Nephron (organoid): ENCODE data around the gene ABHD8.

ENCODE experiments used
- H3K27ac Mint-ChIP-seq, 3 experiments: 2 replicates each; pipeline ENCODE4 v1.8.0; 2020; ENCODE audit warnings: mixed read lengths in 3 of 3, mild to moderate bottlenecking in 2 of 3, moderate library complexity in 1 of 3
- H3K27me3 Mint-ChIP-seq: 2 replicates; pipeline ENCODE4 v1.8.0; 2021; ENCODE audit warnings: low read depth, mild to moderate bottlenecking, moderate library complexity, mixed read lengths
- H3K36me3 Mint-ChIP-seq: 2 replicates; pipeline ENCODE4 v1.8.0; 2020; ENCODE audit warnings: low read depth, mixed read lengths
- H3K4me1 Mint-ChIP-seq: 2 replicates; pipeline ENCODE4 v1.8.0; 2020; ENCODE audit warnings: mixed read lengths
- H3K4me3 Mint-ChIP-seq, 3 experiments: 2 replicates each; pipeline ENCODE4 v1.8.0; 2020; ENCODE audit warnings: mild to moderate bottlenecking in 3 of 3, mixed read lengths in 3 of 3, moderate library complexity in 2 of 3
- H3K9me3 Mint-ChIP-seq: 2 replicates; pipeline ENCODE4 v1.8.0; 2020; ENCODE audit warnings: mixed read lengths
- TF ChIP-seq, protein P1 (sequence below), 3 experiments: fragments of 200-600 bp; sonication (generic); IDR thresholded peaks; one replicate each; pipeline ENCODE4 v1.5.0; 2021; ENCODE audit warnings: antibody characterized with exemption in 3 of 3; ENCODE audit not compliant: unreplicated experiment in 3 of 3

ABHD8 gene

DNA sequence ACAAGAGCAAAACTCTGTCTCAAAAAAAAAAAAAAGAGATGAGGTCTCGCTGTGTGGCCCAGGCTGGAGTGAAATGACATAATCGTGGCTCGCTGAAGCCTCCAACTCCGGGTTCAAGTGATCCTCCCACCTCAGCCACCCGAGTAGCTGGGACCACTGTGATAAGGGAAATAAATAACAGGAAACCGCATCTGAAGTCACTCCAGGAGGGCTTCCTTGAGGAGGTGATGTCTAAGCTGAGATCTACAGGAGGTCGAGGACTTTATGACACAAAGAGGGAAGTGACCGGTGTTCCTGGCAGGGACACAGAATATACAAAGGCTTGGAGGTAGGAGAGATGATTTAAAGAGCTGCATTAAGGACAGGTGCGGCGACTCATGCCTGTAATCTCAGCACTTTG lies 48.6 kb downstream of the ABHD8 start:
- Mint-ChIP-seq H3K4me3 (no peak overlapping the region), H3K27me3 (no peaks in the 10 kb centered on the region), H3K9me3 (no peaks in the 10 kb centered on the region), H3K27ac (no peak overlapping the region), H3K4me1 (no peaks in the 10 kb centered on the region), H3K36me3 (no peaks in the 10 kb centered on the region)
- TF ChIP-seq, protein P1, sequence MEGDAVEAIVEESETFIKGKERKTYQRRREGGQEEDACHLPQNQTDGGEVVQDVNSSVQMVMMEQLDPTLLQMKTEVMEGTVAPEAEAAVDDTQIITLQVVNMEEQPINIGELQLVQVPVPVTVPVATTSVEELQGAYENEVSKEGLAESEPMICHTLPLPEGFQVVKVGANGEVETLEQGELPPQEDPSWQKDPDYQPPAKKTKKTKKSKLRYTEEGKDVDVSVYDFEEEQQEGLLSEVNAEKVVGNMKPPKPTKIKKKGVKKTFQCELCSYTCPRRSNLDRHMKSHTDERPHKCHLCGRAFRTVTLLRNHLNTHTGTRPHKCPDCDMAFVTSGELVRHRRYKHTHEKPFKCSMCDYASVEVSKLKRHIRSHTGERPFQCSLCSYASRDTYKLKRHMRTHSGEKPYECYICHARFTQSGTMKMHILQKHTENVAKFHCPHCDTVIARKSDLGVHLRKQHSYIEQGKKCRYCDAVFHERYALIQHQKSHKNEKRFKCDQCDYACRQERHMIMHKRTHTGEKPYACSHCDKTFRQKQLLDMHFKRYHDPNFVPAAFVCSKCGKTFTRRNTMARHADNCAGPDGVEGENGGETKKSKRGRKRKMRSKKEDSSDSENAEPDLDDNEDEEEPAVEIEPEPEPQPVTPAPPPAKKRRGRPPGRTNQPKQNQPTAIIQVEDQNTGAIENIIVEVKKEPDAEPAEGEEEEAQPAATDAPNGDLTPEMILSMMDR (IDR thresholded peaks at IDR 0.05; ENCODE audit: unreplicated experiment in 3 of 3), result no peak

DNA sequence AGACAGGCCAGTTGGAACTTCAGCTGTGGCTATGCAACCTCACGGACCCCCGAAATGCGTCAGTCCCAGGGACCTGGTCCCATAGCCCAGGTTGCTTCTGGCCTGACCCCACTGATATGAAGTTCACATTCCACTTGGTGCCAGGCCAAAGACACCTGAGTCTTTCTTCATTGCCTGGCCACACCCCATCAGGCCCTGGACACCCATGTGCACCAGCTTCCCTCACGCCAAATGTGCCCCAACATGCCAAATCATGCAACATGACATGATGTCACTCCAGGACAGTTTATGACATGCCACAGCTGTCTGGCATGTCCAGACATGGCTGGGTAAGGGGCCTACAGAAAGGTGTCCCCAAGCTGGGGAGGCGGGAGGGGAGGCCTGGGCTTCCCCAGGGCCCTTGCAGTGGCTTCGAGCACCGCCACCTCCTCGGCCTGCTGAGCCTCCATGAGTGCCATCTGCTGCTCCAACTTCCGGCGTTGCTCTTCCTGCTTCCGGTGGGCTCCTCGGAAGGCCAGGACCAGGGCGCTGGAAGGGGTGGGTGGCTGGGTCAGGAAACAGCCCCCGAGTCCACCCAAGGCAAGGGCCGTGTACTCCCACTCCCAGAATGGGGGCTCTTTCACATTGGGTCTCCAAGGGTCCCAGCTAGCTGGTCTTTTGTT lies 53.2 kb downstream of the ABHD8 start:
- H3K4me1 Mint-ChIP-seq, result peaks cover 22% of the 10 kb centered on the region
- H3K27me3 Mint-ChIP-seq, result peaks cover 8% of the 10 kb centered on the region
- peak overlapping the region in 2 of 3 experiments; percentile 80 to 98 for H3K27ac Mint-ChIP-seq
- no peaks in the 10 kb centered on the region for H3K36me3 Mint-ChIP-seq
- TF ChIP-seq, protein P1 (IDR thresholded peaks at IDR 0.05; ENCODE audit: unreplicated experiment in 3 of 3), result no peak
- no peak overlapping the region for H3K4me3 Mint-ChIP-seq
- H3K9me3 Mint-ChIP-seq, result no peaks in the 10 kb centered on the region

DNA sequence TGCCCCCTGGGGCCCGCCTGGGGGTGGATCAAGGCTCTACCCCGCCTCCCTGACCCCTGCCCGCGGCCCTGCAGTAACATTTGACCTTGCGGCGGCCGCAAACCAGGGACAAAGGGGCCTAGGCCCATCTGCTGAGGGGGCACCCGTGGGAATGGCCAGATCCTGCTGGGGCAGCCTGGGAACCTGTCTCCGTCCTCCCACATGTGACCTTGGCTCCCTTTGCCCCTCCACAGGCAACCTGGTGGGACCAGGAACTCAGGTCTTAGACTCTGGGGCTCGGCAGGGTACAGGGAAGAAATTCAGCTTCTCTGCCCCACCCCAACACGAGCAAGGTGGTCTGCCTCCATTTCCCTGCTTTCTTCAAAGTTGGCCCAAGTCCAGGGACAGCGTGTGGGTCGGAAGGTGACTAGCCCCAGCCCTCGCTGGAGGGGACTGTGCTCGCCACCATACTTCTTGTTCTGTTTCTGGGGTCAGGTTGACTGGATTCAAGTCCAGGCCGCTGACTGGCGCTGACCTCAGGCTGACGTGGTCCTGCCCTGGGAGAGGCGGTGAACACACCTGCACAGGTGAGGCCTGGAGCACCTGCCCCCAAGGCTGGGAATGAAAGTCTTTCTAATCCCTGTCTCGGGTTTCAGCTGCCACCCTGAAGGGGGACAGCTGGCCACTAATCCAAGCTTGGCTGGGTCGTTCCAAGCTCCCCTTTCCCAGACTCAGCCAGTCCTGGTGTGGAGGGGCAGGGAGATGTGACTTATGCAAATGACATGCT lies 55.0 kb downstream of the ABHD8 start:
- TF ChIP-seq, protein P1 (IDR thresholded peaks at IDR 0.05; ENCODE audit: unreplicated experiment in 3 of 3), result no peak
- peaks cover 27% of the 10 kb centered on the region for H3K4me1 Mint-ChIP-seq
- H3K36me3 Mint-ChIP-seq, result no peaks in the 10 kb centered on the region
- peak overlapping the region; percentile 68 to 80 (median 71) for H3K4me3 Mint-ChIP-seq
- peak overlapping the region; percentile 80 to 98 (median 87) for H3K27ac Mint-ChIP-seq
- H3K9me3 Mint-ChIP-seq, result no peaks in the 10 kb centered on the region
- H3K27me3 Mint-ChIP-seq, result peaks cover 8% of the 10 kb centered on the region

DNA sequence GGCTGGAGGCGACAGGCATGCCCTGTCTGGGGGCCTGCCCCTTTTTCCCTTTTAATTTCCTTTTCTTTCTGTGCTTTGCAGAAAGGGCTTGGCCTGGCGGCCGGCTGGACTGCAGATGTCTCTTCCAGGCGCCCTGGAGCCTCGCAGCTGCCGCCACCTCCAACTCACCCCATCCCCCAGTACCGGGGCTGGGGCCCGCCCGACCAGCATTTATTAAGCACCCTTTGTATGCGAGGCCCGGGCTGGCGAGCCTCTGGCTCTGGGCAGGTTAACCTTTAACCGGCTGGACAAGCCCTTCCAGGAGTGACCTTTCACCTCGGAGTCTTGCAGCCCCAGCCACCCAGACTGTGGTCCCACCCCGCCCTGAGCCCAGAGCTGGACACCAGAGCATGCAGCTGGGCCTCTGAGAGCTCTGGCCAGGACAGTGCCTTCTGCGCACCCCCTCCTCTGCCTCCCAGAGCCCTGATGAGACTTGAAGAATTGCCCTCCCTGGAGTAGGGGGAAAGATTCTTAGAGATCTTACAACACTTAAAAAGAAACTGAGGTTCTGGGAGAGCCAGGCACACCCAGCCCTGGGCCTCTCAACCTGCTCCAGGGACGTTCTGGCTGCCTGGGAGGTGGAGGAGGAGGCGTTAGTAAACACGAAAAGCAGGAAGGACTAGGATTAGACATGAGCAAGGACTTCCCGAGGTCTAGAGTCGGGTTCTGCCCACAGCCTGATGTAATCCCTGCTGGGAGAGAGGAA lies 56.4 kb downstream of the ABHD8 start:
- TF ChIP-seq, protein P1 (IDR thresholded peaks at IDR 0.05; ENCODE audit: unreplicated experiment in 3 of 3), result no peak
- Mint-ChIP-seq H3K36me3 (no peaks in the 10 kb centered on the region), H3K27ac (peak overlapping the region; percentile 95 to 98 (median 96)), H3K4me1 (peaks cover 32% of the 10 kb centered on the region), H3K4me3 (peak overlapping the region; percentile 89 to 93 (median 91)), H3K27me3 (peaks cover 8% of the 10 kb centered on the region), H3K9me3 (no peaks in the 10 kb centered on the region)

DNA sequence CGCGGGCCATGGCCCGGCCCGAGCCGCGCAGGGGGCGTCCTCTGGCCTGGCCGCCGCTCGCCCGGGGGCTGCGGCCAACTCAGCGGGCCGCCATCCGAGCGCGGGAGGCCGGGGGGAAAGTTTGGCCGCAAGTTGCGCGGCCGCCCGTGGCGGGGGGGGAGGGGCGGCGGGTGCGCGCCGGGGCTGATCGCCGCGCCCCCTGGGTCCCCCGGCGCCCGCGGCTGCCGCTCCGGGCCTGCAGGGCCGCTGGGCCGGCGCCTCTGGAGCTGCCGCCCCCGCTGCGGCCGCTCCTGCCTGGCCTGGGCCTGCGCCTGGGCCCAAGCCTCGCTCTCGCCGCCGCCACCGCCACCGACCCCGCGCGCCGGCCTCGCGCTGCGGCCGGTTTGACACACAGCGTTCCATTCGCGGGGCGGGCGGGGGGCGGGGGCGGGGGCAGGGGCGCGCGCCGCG lies 57.7 kb downstream of the ABHD8 start, which contains the start of gene NR2F6:
TSS of gene NR2F6 (minus strand) at position 385 of the 450 bp plus-strand sequence. CDS start 699 bp downstream, outside the sequence.
- no peaks in the 10 kb centered on the region for H3K9me3 Mint-ChIP-seq
- H3K36me3 Mint-ChIP-seq, result no peaks in the 10 kb centered on the region
- H3K4me3 Mint-ChIP-seq, result peak within 1 kb of the TSS; percentile 93 to 94 (median 93)
- peak within 1 kb of the TSS; percentile 95 to 98 (median 96) for H3K27ac Mint-ChIP-seq
- TF ChIP-seq, protein P1 (IDR thresholded peaks at IDR 0.05; ENCODE audit: unreplicated experiment in 3 of 3), result no peak
- H3K27me3 Mint-ChIP-seq, result peaks cover 8% of the 10 kb centered on the region
- H3K4me1 Mint-ChIP-seq, result peaks cover 39% of the 10 kb centered on the region
